IMR-90 (cell line): ENCODE results near the gene ASB6. TPM values are rescaled to one million over a fixed set of nuclear protein-coding genes. Genes with fewer than 3 reads are reported as not detected.
A peak's percentile ranks its signal among the peaks of the same experiment; 100 is the strongest.

ENCODE experiments used
- ATAC-seq: fragments of 200-7000 bp; cut with Tn5 transposase; 2 replicates; pipeline ENCODE4 v1.9.1; 2020; ENCODE audit warnings: low read depth, mild to moderate bottlenecking, moderate library complexity
- BruUV-seq: library from RNA; stranded (reverse); fragments of 400-500 nt; replicated peaks from 2 replicates; lab custom pipeline; 2021; lab: Mats Ljungman, UMichigan
- CTCF ChIA-PET: fragments of 300-600 bp; formaldehyde crosslinking; extraction: SDS; loops from one replicate; lab custom pipeline; 2021; ENCODE audit warnings: antibody characterized with exemption; lab: Yijun Ruan, JAX
- POLR2A ChIA-PET: fragments of 300-600 bp; sonication (Branson Sonifier 250); formaldehyde crosslinking; loops from one replicate; lab custom pipeline; 2022; ENCODE audit warnings: antibody characterized with exemption; ENCODE audit not compliant: unreplicated experiment; lab: Charles Lee
- DNase-seq: peaks from one replicate; pipeline ENCODE4 v3.0.0; 2013
- H2AFZ ChIP-seq: replicated peaks from 2 replicates; pipeline ENCODE3; 2013; ENCODE audit warnings: low read length, mild to moderate bottlenecking; ENCODE audit not compliant: poor library complexity
- H2AK5ac ChIP-seq: 2 replicates; pipeline ENCODE4 v1.6.1; 2013; ENCODE audit warnings: low read depth, low read length, inconsistent platforms
- H2AK9ac ChIP-seq: replicated peaks from 2 replicates; pipeline ENCODE3; 2013; ENCODE audit warnings: mild to moderate bottlenecking, low read depth, low read length, moderate library complexity; ENCODE audit not compliant: poor library complexity
- H2BK120ac ChIP-seq: 2 replicates; pipeline ENCODE4 v1.6.1; 2013; ENCODE audit warnings: low read depth, low read length, inconsistent platforms
- H2BK15ac ChIP-seq: 3 replicates; pipeline ENCODE4 v1.6.1; 2013; ENCODE audit warnings: low read depth, low read length, inconsistent platforms
- H2BK20ac ChIP-seq: 2 replicates; pipeline ENCODE4 v1.6.1; 2013; ENCODE audit warnings: low read depth, mild to moderate bottlenecking, inconsistent platforms, low read length, moderate library complexity
- H2BK5ac ChIP-seq: 2 replicates; pipeline ENCODE4 v1.6.1; 2013; ENCODE audit warnings: mild to moderate bottlenecking, low read depth, low read length, inconsistent platforms; ENCODE audit not compliant: poor library complexity, severe bottlenecking
- H3K14ac ChIP-seq: replicated peaks from 2 replicates; pipeline ENCODE4 v1.6.1; 2013; ENCODE audit warnings: low read depth, low read length, inconsistent platforms
- H3K18ac ChIP-seq: 2 replicates; pipeline ENCODE4 v1.6.1; 2013; ENCODE audit warnings: low read depth, low read length, control low read depth
- H3K23ac ChIP-seq: 2 replicates; pipeline ENCODE4 v1.6.1; 2013; ENCODE audit warnings: low read depth, low read length, inconsistent platforms
- H3K27ac ChIP-seq: 2 replicates; pipeline ENCODE4 v1.5.1; 2013; ENCODE audit warnings: mild to moderate bottlenecking, control low read depth, low read length; ENCODE audit not compliant: insufficient read depth
- H3K27me3 ChIP-seq: 2 replicates; pipeline ENCODE4 v1.6.1; 2013; ENCODE audit warnings: low read length; ENCODE audit not compliant: control insufficient read depth, insufficient read depth
- H3K36me3 ChIP-seq: 2 replicates; pipeline ENCODE4 v1.6.1; 2013; ENCODE audit warnings: low read length, mixed read lengths; ENCODE audit not compliant: control insufficient read depth, insufficient read depth
- H3K4ac ChIP-seq: 2 replicates; pipeline ENCODE4 v1.6.1; 2013; ENCODE audit warnings: low read depth, low read length, inconsistent platforms
- H3K4me1 ChIP-seq: 2 replicates; pipeline ENCODE4 v1.6.1; 2013; ENCODE audit warnings: low read length, mixed read lengths; ENCODE audit not compliant: control insufficient read depth, insufficient read depth
- H3K4me2 ChIP-seq: 2 replicates; pipeline ENCODE4 v1.6.1; 2013; ENCODE audit warnings: low read depth, mild to moderate bottlenecking, control low read depth, low read length, moderate library complexity
- H3K4me3 ChIP-seq: 2 replicates; pipeline ENCODE4 v1.5.1; 2013; ENCODE audit warnings: low read depth, mild to moderate bottlenecking, control low read depth, low read length, moderate library complexity; ENCODE audit not compliant: insufficient read depth
- H3K56ac ChIP-seq: 2 replicates; pipeline ENCODE4 v1.6.1; 2013; ENCODE audit warnings: low read length, inconsistent platforms; ENCODE audit not compliant: insufficient read depth; ENCODE audit errors: extremely low read depth
- H3K79me1 ChIP-seq, 2 experiments: 2 replicates each; pipeline ENCODE4 v1.6.1; 2013; ENCODE audit warnings: low read length in 2 of 2, inconsistent platforms in 1 of 2, low read depth in 1 of 2
- H3K9ac ChIP-seq: 2 replicates; pipeline ENCODE4 v1.6.1; 2013; ENCODE audit warnings: low read depth, low read length, control low read depth
- H3K9me1 ChIP-seq: 2 replicates; pipeline ENCODE4 v1.6.1; 2013; ENCODE audit warnings: low read length, inconsistent platforms; ENCODE audit not compliant: insufficient read depth
- H3K9me3 ChIP-seq: 2 replicates; pipeline ENCODE4 v1.6.1; 2013; ENCODE audit warnings: low read length; ENCODE audit not compliant: control insufficient read depth, insufficient read depth
- H4K20me1 ChIP-seq: 2 replicates; pipeline ENCODE4 v1.6.1; 2013; ENCODE audit warnings: low read length, inconsistent platforms; ENCODE audit not compliant: insufficient read depth
- H4K5ac ChIP-seq: 2 replicates; pipeline ENCODE4 v1.6.1; 2013; ENCODE audit warnings: mild to moderate bottlenecking, low read depth, low read length, control low read depth
- H4K8ac ChIP-seq, 2 experiments: 2 replicates each; pipeline ENCODE4 v1.6.1; 2013; ENCODE audit warnings: low read depth in 2 of 2, low read length in 2 of 2, control low read depth in 1 of 2, inconsistent platforms in 1 of 2
- H4K91ac ChIP-seq: 2 replicates; pipeline ENCODE4 v1.6.1; 2013; ENCODE audit warnings: low read depth, low read length, inconsistent platforms; ENCODE audit not compliant: insufficient read depth
- CEBPB ChIP-seq: IDR thresholded peaks from 2 replicates; pipeline ENCODE4 v1.6.1; 2012; ENCODE audit warnings: low read depth, low read length, improper control_type of control experiment
- WGBS, 2 experiments: methylation state at CpG; one replicate each; pipeline versions ENCODE4 v1.1.5 to v1.1.7; 2013; ENCODE audit warnings: missing lambda C conversion rate in 2 of 2; ENCODE audit not compliant: insufficient read length in 1 of 2; ENCODE audit errors: extremely low coverage in 2 of 2; 5-methylcytosine and 5-hydroxymethylcytosine counted together
- dilution Hi-C: fragments of 300-500 bp; cut with HindIII; formaldehyde crosslinking; loops from one replicate; pipeline ENCODE4 v1.14.3; 2018; ENCODE audit warnings: low sequenced_read_pairs; ENCODE audit not compliant: unreplicated experiment
- in situ Hi-C: fragments of 300-500 bp; cut with MboI; formaldehyde crosslinking; loops from 3 replicates; pipeline ENCODE4 v1.14.3; 2019; ENCODE audit warnings: low sequenced_read_pairs, inconsistent platforms, mixed read lengths
- intact Hi-C: fragments of 100-400 bp; cut with micrococcal nuclease; formaldehyde crosslinking; loops from 2 replicates; pipeline ENCODE4 v1.10.0; 2022
- polyA plus RNA-seq, 3 experiments: library from polyadenylated mRNA; depleted of rRNA; stranded (reverse); fragments of >200 nt; gene quantifications; 2 replicates each; pipeline ENCODE4 v1.2.3, GENCODE V29; 2012; ENCODE audit warnings: low replicate concordance in 1 of 3
- total RNA-seq: library from RNA; depleted of rRNA; stranded (reverse); fragments of >200 nt; gene quantifications from 2 replicates; pipeline ENCODE4 v1.2.3, GENCODE V29; 2012
- TF ChIP-seq, protein P1 (sequence below): fragments of 150-350 bp; IDR thresholded peaks from 2 replicates; pipeline ENCODE4 v1.6.1; 2017; ENCODE audit warnings: mild to moderate bottlenecking, antibody characterized with exemption, low read length, low read depth

Gene ASB6
- total and polyA plus RNA-seq, 2 of the 4 experiments (the other 2 are of a cell fraction), result 9.7 to 28.9 TPM

GRCh38 chr9:129598089-129598596 lies 43.8 kb downstream of the ASB6 start:
- intact Hi-C loops, result no loop called here
- H2AFZ ChIP-seq, result peak overlapping the region; percentile 91

More at GRCh38 chr9:129598089-129598596, 43.8 kb downstream of the ASB6 start:
- DNase-seq (no peak), ATAC-seq (no peak)
- in situ Hi-C loops, result no loop called here
- Histone ChIP-seq H3K14ac (peak overlapping the region; percentile 98), H4K20me1 (no peaks in the 10 kb centered on the region), H4K5ac (peak overlapping the region; percentile 85), H2BK20ac (peak overlapping the region; percentile 9; the same call in 1 of the 2 replicates), H3K23ac (peak overlapping the region; percentile 93), H2AK5ac (peak overlapping the region; percentile 98), H2BK15ac (peak overlapping the region; percentile 84; the same call in 2 of the 3 replicates), H2BK5ac (peak overlapping the region; percentile 80), H4K91ac (peak overlapping the region; percentile 97), H3K9ac (peak overlapping the region; percentile 80), H3K36me3 (no peaks in the 10 kb centered on the region), H3K56ac (peak overlapping the region; percentile 46; the same call in 1 of the 2 replicates), H3K27me3 (no peaks in the 10 kb centered on the region), H2AK9ac (peak overlapping the region; percentile 97), H3K18ac (peak overlapping the region; percentile 86), H3K4me3 (no peak overlapping the region), H3K4ac (peak overlapping the region; percentile 97), H3K79me1 (peaks cover 5 to 11% of the 10 kb centered on the region in 2 experiments; a peak in 3 of 4 replicates), H3K4me1 (peaks cover 20% of the 10 kb centered on the region), H3K9me1 (peaks cover 18% of the 10 kb centered on the region), H3K9me3 (no peaks in the 10 kb centered on the region), H3K4me2 (peak overlapping the region; percentile 88), H4K8ac (peak overlapping the region; percentile 94 to 95), H3K27ac (peak overlapping the region; percentile 67), H2BK120ac (peak overlapping the region; percentile 84)
- TF ChIP-seq, protein P1, sequence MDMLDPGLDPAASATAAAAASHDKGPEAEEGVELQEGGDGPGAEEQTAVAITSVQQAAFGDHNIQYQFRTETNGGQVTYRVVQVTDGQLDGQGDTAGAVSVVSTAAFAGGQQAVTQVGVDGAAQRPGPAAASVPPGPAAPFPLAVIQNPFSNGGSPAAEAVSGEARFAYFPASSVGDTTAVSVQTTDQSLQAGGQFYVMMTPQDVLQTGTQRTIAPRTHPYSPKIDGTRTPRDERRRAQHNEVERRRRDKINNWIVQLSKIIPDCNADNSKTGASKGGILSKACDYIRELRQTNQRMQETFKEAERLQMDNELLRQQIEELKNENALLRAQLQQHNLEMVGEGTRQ, result no peak
- peak; percentile 46; the same call in 1 of the 2 replicates for TF ChIP-seq CEBPB
- WGBS, 2 experiments, result 86% methylated on average over 5 of the region's 14 CpGs; no CpG with 5 or more reads in 1 of the 2 experiments
- ChIA-PET CTCF (no interaction called here), POLR2A (interaction anchor here (0.8 kb wide), 1 partner anchor 424 kb away, joined by 3 read pairs; no protein-coding TSS in a partner anchor)
- dilution Hi-C loops, result no loop called here
- BruUV-seq, result no TSS peak
